ENCODE measurements around the gene NLRP9. TPM values are rescaled to one million over a fixed set of nuclear protein-coding genes. Genes with fewer than 3 reads are reported as not detected.

NLRP9 gene
- total and polyA plus RNA-seq, 8 donors, result 0.04 to 0.12 (median 0.07) TPM; not detected in 4

GRCh38 chr19:55696301-55697068 lies 41.7 kb downstream of the NLRP9 start:
- Histone ChIP-seq H3K27me3 (no peaks in the 10 kb centered on the region), H3K27ac (no peak overlapping the region), H3K4me1 (no peaks in the 10 kb centered on the region), H3K9me3 (no peaks in the 10 kb centered on the region), H3K36me3 (peaks cover 5 to 54% (median 35%) of the 10 kb centered on the region in 3 donors), H3K4me3 (no peak overlapping the region)
- TF ChIP-seq, protein P1, sequence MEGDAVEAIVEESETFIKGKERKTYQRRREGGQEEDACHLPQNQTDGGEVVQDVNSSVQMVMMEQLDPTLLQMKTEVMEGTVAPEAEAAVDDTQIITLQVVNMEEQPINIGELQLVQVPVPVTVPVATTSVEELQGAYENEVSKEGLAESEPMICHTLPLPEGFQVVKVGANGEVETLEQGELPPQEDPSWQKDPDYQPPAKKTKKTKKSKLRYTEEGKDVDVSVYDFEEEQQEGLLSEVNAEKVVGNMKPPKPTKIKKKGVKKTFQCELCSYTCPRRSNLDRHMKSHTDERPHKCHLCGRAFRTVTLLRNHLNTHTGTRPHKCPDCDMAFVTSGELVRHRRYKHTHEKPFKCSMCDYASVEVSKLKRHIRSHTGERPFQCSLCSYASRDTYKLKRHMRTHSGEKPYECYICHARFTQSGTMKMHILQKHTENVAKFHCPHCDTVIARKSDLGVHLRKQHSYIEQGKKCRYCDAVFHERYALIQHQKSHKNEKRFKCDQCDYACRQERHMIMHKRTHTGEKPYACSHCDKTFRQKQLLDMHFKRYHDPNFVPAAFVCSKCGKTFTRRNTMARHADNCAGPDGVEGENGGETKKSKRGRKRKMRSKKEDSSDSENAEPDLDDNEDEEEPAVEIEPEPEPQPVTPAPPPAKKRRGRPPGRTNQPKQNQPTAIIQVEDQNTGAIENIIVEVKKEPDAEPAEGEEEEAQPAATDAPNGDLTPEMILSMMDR (IDR thresholded peaks at IDR 0.05), result no peak
- DNase-seq, result no peak
- FAIRE-seq, result no peak
- ATAC-seq, result no peak
- intact Hi-C loops (cut with DNase I), result loop anchor here in 1 of 3 donors (10.0 kb wide), 1 partner anchor 118 kb away; no protein-coding TSS in a partner anchor
- WGBS, 2 donors, result 90 to 96% methylated on average over 20 of the region's 20 CpGs

GRCh38 chr19:55695511-55696290 lies 42.5 kb downstream of the NLRP9 start:
- H3K27ac ChIP-seq, result no peak overlapping the region
- H3K4me1 ChIP-seq, result no peaks in the 10 kb centered on the region
- H3K27me3 ChIP-seq, result no peaks in the 10 kb centered on the region
- 90 to 94% methylated on average over 23 of the region's 23 CpGs for WGBS, 2 donors
- no peaks in the 10 kb centered on the region for H3K9me3 ChIP-seq
- H3K4me3 ChIP-seq, result no peak overlapping the region
- DNase-seq (no peak), ATAC-seq (no peak), FAIRE-seq (no peak)
- intact Hi-C loops (cut with DNase I), result loop anchor here in 1 of 3 donors (10.0 kb wide), 1 partner anchor 119 kb away; no protein-coding TSS in a partner anchor
- peaks cover 5 to 56% (median 37%) of the 10 kb centered on the region in 3 donors for H3K36me3 ChIP-seq
- TF ChIP-seq, protein P1 (IDR thresholded peaks at IDR 0.05), result no peak

DNA sequence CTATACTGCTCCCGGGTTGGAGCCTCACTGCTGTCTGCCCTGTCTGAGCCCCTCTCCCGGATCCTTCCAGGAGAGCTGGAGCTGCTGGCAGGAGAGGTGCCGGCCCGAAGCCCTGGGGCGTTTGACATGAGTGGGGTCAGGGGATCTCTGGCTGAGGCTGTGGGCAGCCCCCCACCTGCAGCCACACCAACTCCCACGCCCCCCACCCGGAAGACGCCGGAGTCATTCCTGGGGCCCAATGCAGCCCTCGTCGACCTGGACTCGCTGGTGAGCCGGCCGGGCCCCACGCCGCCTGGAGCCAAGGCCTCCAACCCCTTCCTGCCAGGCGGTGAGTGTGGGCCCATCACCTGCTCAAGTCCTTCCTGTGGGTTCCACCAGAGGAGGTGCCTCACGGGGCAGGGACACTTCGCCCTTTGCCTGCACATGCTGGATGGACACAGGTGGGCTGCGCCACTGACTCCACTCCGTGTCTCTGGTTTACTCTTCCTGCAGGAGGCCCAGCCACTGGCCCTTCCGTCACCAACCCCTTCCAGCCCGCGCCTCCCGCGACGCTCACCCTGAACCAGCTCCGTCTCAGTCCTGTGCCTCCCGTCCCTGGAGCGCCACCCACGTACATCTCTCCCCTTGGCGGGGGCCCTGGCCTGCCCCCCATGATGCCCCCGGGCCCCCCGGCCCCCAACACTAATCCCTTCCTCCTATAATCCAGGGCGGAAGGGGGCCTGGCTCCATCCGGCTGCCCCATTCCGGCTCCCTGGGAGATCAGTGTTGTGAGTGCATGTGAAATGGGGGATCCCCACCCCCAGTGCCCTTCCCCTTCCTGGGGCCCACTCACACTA lies 43.3 kb downstream of the NLRP9 start:
- ATAC-seq, result no peak
- H3K36me3 ChIP-seq, result peaks cover 8 to 65% (median 46%) of the 10 kb centered on the region in 3 donors
- H3K27me3 ChIP-seq, result no peaks in the 10 kb centered on the region
- intact Hi-C loops (cut with DNase I), result loop anchor here in 1 of 3 donors (10.0 kb wide), 1 partner anchor 120 kb away; no protein-coding TSS in a partner anchor
- H3K9me3 ChIP-seq, result no peaks in the 10 kb centered on the region
- H3K27ac ChIP-seq, result no peak overlapping the region
- no peak overlapping the region for H3K4me3 ChIP-seq
- H3K4me1 ChIP-seq, result no peaks in the 10 kb centered on the region
- DNase-seq, result no peak
- WGBS, 2 donors, result 93 to 94% methylated on average over 37 of the region's 37 CpGs
- TF ChIP-seq, protein P1 (IDR thresholded peaks at IDR 0.05), result no peak
- FAIRE-seq, result no peak

GRCh38 chr19:55694241-55694655 lies 44.0 kb downstream of the NLRP9 start:
- Histone ChIP-seq H3K4me3 (no peak overlapping the region), H3K36me3 (peaks cover 9 to 68% (median 52%) of the 10 kb centered on the region in 3 donors), H3K9me3 (no peaks in the 10 kb centered on the region), H3K27ac (no peak overlapping the region), H3K4me1 (no peaks in the 10 kb centered on the region), H3K27me3 (no peaks in the 10 kb centered on the region)
- intact Hi-C loops (cut with DNase I), result loop anchor here in 1 of 3 donors (10.0 kb wide), 1 partner anchor 121 kb away; no protein-coding TSS in a partner anchor
- 90 to 92% methylated on average over 15 of the region's 15 CpGs for WGBS, 2 donors
- DNase-seq (no peak), ATAC-seq (no peak), FAIRE-seq (no peak)
- TF ChIP-seq, protein P1 (IDR thresholded peaks at IDR 0.05), result no peak

Measured in pancreas (tissue), 10 donors.